Endothelial cell of umbilical vein (primary cell): ENCODE data around the gene C17orf107. TPM values are rescaled to one million over a fixed set of nuclear protein-coding genes. Genes with fewer than 3 reads are reported as not detected.

Experiments used
- BruUV-seq: library from RNA; stranded (reverse); fragments of 400-500 nt; replicated peaks from 2 replicates; lab custom pipeline; 2021; lab: Mats Ljungman, UMichigan
- CTCF ChIA-PET: fragments of 300-600, 350-600 bp; sonication (Branson Sonifier 250); formaldehyde crosslinking; loops from one replicate; lab custom pipeline; 2021; ENCODE audit warnings: antibody characterized with exemption, inconsistent platforms; lab: Charles Lee
- POLR2A ChIA-PET: fragments of 300-600, 350-600 bp; sonication (Branson Sonifier 250); formaldehyde crosslinking; loops from one replicate; lab custom pipeline; 2021; ENCODE audit warnings: antibody characterized with exemption, inconsistent platforms; lab: Charles Lee
- DNase-seq: peaks from one replicate; pipeline ENCODE4 v3.0.0-alpha.2; 2011; ENCODE audit warnings: low read depth, low spot score
- FAIRE-seq: peaks from 2 replicates; lab custom pipeline; 2011; peaks lifted over from hg19 to GRCh38; lab: Jason Lieb, UNC
- H2AFZ ChIP-seq: 2 replicates; pipeline ENCODE4 v1.6.0; 2012; ENCODE audit warnings: low read depth, low read length, control low read depth, inconsistent platforms
- H3K27ac ChIP-seq: 2 replicates; pipeline ENCODE4 v1.5.1; 2011; ENCODE audit warnings: low read depth, mild to moderate bottlenecking, control low read depth, low read length, moderate library complexity; ENCODE audit not compliant: insufficient read depth
- H3K27me3 ChIP-seq, 2 experiments: 2 replicates each; pipeline versions ENCODE4 v1.6.0 to v1.6.1; 2011; ENCODE audit warnings: low read length in 2 of 2, mixed read lengths in 1 of 2; ENCODE audit not compliant: control insufficient read depth in 2 of 2, insufficient read depth in 2 of 2
- H3K36me3 ChIP-seq, 2 experiments: 2 replicates in 1 of 2; 3 replicates in 1 of 2; pipeline ENCODE4 v1.5.1; 2011; ENCODE audit warnings: low read length in 2 of 2, mild to moderate bottlenecking in 1 of 2, moderate library complexity in 1 of 2; ENCODE audit not compliant: control insufficient read depth in 2 of 2, insufficient read depth in 2 of 2; ENCODE audit errors: extremely low read depth in 1 of 2
- H3K4me1 ChIP-seq: 3 replicates; pipeline ENCODE4 v1.5.1; 2011; ENCODE audit warnings: mild to moderate bottlenecking, low read length; ENCODE audit not compliant: control insufficient read depth, insufficient read depth; ENCODE audit errors: extremely low read depth
- H3K4me2 ChIP-seq: 2 replicates; pipeline ENCODE4 v1.6.1; 2011; ENCODE audit warnings: low read length, control low read depth, mixed read lengths; ENCODE audit not compliant: insufficient read depth
- H3K4me3 ChIP-seq, 3 experiments: fragments of 200-600 bp in 1 of 3; sonication (generic), shearing (Covaris generic) in 1 of 3; replicated peaks in 1 of 3; 2 replicates each; pipeline ENCODE4 v1.5.1; 2011 to 2016; ENCODE audit warnings: control low read depth in 3 of 3, low read length in 3 of 3, mild to moderate bottlenecking in 2 of 3, inconsistent platforms in 1 of 3, low read depth in 1 of 3, moderate library complexity in 1 of 3; ENCODE audit not compliant: insufficient read depth in 1 of 3
- H3K79me2 ChIP-seq: 2 replicates; pipeline ENCODE4 v1.6.0; 2012; ENCODE audit warnings: low read length, inconsistent platforms; ENCODE audit not compliant: control insufficient read depth, insufficient read depth
- H3K9ac ChIP-seq: replicated peaks from 2 replicates; pipeline ENCODE3; 2011; ENCODE audit warnings: low read length, control low read depth; ENCODE audit not compliant: insufficient read depth; ENCODE audit errors: extremely low read depth
- H3K9me1 ChIP-seq: replicated peaks from 3 replicates; pipeline ENCODE4 v1.6.0; 2011; ENCODE audit warnings: mild to moderate bottlenecking, low read length; ENCODE audit not compliant: control insufficient read depth, insufficient read depth; ENCODE audit errors: extremely low read depth
- H3K9me3 ChIP-seq: replicated peaks from 2 replicates; pipeline ENCODE4 v1.5.1; 2012; ENCODE audit warnings: low read length, inconsistent platforms; ENCODE audit not compliant: control insufficient read depth, insufficient read depth
- H4K20me1 ChIP-seq: replicated peaks from 2 replicates; pipeline ENCODE3; 2011; ENCODE audit warnings: mild to moderate bottlenecking, low read length; ENCODE audit not compliant: control insufficient read depth, insufficient read depth; ENCODE audit errors: extremely low read depth
- EZH2 ChIP-seq: IDR thresholded peaks from 2 replicates; pipeline ENCODE4 v1.6.1; 2012; ENCODE audit warnings: borderline replicate concordance, low read depth, mild to moderate bottlenecking, moderate library complexity, low read length, inconsistent platforms; ENCODE audit not compliant: severe bottlenecking
- GATA2 ChIP-seq: IDR thresholded peaks from 2 replicates; pipeline ENCODE4 v1.7.0; 2011; ENCODE audit warnings: low read depth, mild to moderate bottlenecking, moderate library complexity, mixed read lengths, low read length; ENCODE audit not compliant: insufficient read length, insufficient read depth
- JUN ChIP-seq: IDR thresholded peaks from 2 replicates; pipeline ENCODE4 v1.6.1; 2011; ENCODE audit warnings: borderline replicate concordance, low read depth; ENCODE audit not compliant: insufficient read length, insufficient read depth
- MYC ChIP-seq: IDR thresholded peaks from one replicate; pipeline ENCODE4 v1.6.1; 2011; ENCODE audit warnings: mild to moderate bottlenecking, low read depth, low read length
- POLR2A ChIP-seq: IDR thresholded peaks from 2 replicates; pipeline ENCODE4 v1.6.1; 2012; ENCODE audit warnings: low read depth, mild to moderate bottlenecking, control low read depth, low read length
- POLR2AphosphoS5 ChIP-seq: IDR thresholded peaks from 2 replicates; pipeline ENCODE4 v1.6.1; 2012; ENCODE audit warnings: low read depth, mild to moderate bottlenecking, control low read depth, low read length, moderate library complexity; ENCODE audit not compliant: insufficient read depth
- dilution Hi-C: fragments of 300-500 bp; cut with MboI; formaldehyde crosslinking; loops from one replicate; pipeline ENCODE4 v1.15.0; 2019; ENCODE audit warnings: low sequenced_read_pairs; ENCODE audit not compliant: extremely low pct_ligation_motif_present
- intact Hi-C: fragments of 100-400 bp; cut with micrococcal nuclease; formaldehyde crosslinking; loops from one replicate; pipeline ENCODE4 v1.10.0; 2022
- polyA plus RNA-seq, 4 experiments: library from polyadenylated mRNA; depleted of rRNA in 3 of 4; stranded (reverse) in 3 of 4; unstranded in 1 of 4; fragments of >200 nt; gene quantifications; 2 replicates each; pipeline versions ENCODE4 v1.2.1 to v1.2.3, GENCODE V29; 2011 to 2012; ENCODE audit warnings: missing spikeins in 1 of 4
- total RNA-seq: library from RNA; stranded (reverse); gene quantifications from 2 replicates; pipeline ENCODE4 v1.2.3, GENCODE V29; 2021

The C17orf107 gene
- total and polyA plus RNA-seq, 2 donors (not counting 3 experiments of a cell fraction or from before 2014, with no cell fraction given) = 0.68 to 1.0 TPM

GRCh38 chr17:4908301-4908700 is 9.0 kb downstream of the C17orf107 start:
- DNase-seq (no peak), FAIRE-seq (no peak)
- H3K9ac ChIP-seq = no peak overlapping the region
- no peak overlapping the region for H3K4me3 ChIP-seq
- H2AFZ ChIP-seq = peak overlapping the region; percentile 62
- no peak overlapping the region for H3K4me2 ChIP-seq
- no peaks in the 10 kb centered on the region for H3K27me3 ChIP-seq
- H3K4me1 ChIP-seq = no peaks in the 10 kb centered on the region
- H4K20me1 ChIP-seq = no peaks in the 10 kb centered on the region
- TF ChIP-seq JUN = no peak
- TF ChIP-seq POLR2AphosphoS5 = no peak
- no peak for TF ChIP-seq MYC
- no peak for TF ChIP-seq EZH2
- TF ChIP-seq GATA2 = no peak
- no peak for TF ChIP-seq POLR2A
- dilution Hi-C loops = no loop called here
- CTCF ChIA-PET = interaction anchor here (0.6 to 3.1 kb wide), 36 partner anchors 9 to 199 kb away, joined by 3 to 71 read pairs (median 7); partner anchors contain the start of genes ARRB2, C17orf107, CAMTA2 and ENO3
- H3K36me3 ChIP-seq = no peaks in the 10 kb centered on the region
- no peak overlapping the region for H3K27ac ChIP-seq
- intact Hi-C loops = loop anchor here (2.0 kb wide), 1 partner anchor 40 kb away; the partner anchor contains the start of gene PFN1
- H3K9me3 ChIP-seq = no peaks in the 10 kb centered on the region
- POLR2A ChIA-PET = interaction anchor here (1.0 to 1.5 kb wide), 3 partner anchors 32 to 62 kb away, joined by 3 to 4 read pairs (median 4); partner anchors contain the start of genes RNF167, SLC25A11 and SPAG7
- no TSS peak for BruUV-seq
- no peaks in the 10 kb centered on the region for H3K9me1 ChIP-seq
- H3K79me2 ChIP-seq = no peaks in the 10 kb centered on the region
